Measurements from ENCODE around the gene DMD. TPM values are rescaled to one million over a fixed set of nuclear protein-coding genes. Genes with fewer than 3 reads are reported as not detected.

The DMD gene
- total and polyA plus RNA-seq, 2 experiments from 2014 or later = 73.5 to 90.7 TPM

DNA sequence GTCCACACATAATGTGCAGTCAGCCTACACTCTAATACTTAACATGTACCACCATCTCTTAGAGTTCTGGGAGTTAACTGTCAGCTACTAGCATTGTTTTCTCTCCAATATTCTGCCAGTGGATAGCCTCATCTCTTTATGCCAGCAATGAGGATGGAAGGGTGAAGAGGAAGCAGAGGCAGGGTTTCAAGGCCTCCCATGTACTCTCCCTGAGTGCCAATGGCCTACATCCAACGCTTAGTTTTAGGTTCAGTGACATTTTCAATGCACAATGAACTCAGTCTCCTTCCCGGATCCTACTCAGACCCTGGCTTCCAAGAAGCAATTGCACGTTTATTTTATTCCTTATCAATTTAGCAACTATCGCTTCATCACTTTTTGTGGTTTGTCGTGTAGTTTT is 686.1 kb downstream of the DMD start:
- no peak overlapping the region for H3K4me3 ChIP-seq
- no peaks in the 10 kb centered on the region for H3K4me1 ChIP-seq (ENCODE audit: low read depth)
- TF ChIP-seq, protein P1, sequence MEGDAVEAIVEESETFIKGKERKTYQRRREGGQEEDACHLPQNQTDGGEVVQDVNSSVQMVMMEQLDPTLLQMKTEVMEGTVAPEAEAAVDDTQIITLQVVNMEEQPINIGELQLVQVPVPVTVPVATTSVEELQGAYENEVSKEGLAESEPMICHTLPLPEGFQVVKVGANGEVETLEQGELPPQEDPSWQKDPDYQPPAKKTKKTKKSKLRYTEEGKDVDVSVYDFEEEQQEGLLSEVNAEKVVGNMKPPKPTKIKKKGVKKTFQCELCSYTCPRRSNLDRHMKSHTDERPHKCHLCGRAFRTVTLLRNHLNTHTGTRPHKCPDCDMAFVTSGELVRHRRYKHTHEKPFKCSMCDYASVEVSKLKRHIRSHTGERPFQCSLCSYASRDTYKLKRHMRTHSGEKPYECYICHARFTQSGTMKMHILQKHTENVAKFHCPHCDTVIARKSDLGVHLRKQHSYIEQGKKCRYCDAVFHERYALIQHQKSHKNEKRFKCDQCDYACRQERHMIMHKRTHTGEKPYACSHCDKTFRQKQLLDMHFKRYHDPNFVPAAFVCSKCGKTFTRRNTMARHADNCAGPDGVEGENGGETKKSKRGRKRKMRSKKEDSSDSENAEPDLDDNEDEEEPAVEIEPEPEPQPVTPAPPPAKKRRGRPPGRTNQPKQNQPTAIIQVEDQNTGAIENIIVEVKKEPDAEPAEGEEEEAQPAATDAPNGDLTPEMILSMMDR (IDR thresholded peaks at IDR 0.05; ENCODE audit: low read depth, low read length) = no peak
- H3K27ac ChIP-seq = no peak overlapping the region
- DNase-seq (ENCODE audit: low read depth in 1 of 2, low spot score in 1 of 2) = no peak
- no peaks in the 10 kb centered on the region for H3K9me3 ChIP-seq (ENCODE audit: low read depth)
- no peaks in the 10 kb centered on the region for H3K36me3 ChIP-seq
- H3K27me3 ChIP-seq = no peaks in the 10 kb centered on the region

DNA sequence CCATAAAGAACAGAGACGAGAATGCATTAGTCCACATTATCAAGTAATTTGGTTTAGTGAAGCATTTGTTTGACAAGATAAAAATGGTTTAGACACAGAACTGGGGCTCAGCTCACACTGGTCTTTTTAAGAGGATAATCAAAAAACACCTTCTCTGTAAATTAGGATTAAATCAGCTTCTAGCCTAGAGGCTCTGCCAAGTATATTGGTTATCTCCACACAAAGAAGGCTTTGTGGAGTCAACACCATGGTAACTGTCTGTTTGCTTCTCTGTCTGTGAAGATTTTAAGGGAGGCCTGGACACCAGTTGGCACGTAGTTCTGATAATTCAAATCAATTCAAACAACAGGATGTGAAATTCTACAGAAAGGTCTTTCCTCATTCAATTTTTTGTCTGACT is 687.0 kb downstream of the DMD start:
- Histone ChIP-seq H3K27ac (no peak overlapping the region), H3K36me3 (no peaks in the 10 kb centered on the region), H3K27me3 (no peaks in the 10 kb centered on the region), H3K9me3 (ENCODE audit: low read depth) (no peaks in the 10 kb centered on the region), H3K4me1 (ENCODE audit: low read depth) (no peaks in the 10 kb centered on the region), H3K4me3 (no peak overlapping the region)
- TF ChIP-seq, protein P1 (IDR thresholded peaks at IDR 0.05; ENCODE audit: low read depth, low read length) = no peak
- no peak for DNase-seq (ENCODE audit: low read depth in 1 of 2, low spot score in 1 of 2)

DNA sequence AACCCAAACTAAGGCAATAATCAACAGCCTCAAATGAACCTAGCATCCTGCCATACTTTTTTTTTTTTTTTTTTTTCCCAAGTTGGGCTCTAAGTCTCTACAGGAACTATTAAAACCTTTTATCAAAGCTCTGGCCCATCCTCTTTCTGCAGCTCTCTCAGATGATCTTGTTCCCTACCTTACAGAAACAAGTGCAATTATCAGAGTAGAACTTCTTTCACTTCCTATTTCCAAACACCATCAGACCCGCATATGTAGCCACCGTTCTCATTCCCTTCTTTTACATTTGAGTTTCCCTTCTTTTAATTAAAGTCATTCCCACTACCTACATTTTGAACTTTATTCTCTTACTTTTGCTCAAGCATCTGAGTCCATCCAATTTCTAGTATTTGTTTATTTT is 690.6 kb downstream of the DMD start:
- H3K27ac ChIP-seq = no peak overlapping the region
- H3K36me3 ChIP-seq = no peaks in the 10 kb centered on the region
- H3K4me1 ChIP-seq (ENCODE audit: low read depth) = no peaks in the 10 kb centered on the region
- DNase-seq (ENCODE audit: low read depth in 1 of 2, low spot score in 1 of 2) = no peak
- TF ChIP-seq, protein P1 (IDR thresholded peaks at IDR 0.05; ENCODE audit: low read depth, low read length) = no peak
- no peak overlapping the region for H3K4me3 ChIP-seq
- H3K27me3 ChIP-seq = no peaks in the 10 kb centered on the region
- no peaks in the 10 kb centered on the region for H3K9me3 ChIP-seq (ENCODE audit: low read depth)

DNA sequence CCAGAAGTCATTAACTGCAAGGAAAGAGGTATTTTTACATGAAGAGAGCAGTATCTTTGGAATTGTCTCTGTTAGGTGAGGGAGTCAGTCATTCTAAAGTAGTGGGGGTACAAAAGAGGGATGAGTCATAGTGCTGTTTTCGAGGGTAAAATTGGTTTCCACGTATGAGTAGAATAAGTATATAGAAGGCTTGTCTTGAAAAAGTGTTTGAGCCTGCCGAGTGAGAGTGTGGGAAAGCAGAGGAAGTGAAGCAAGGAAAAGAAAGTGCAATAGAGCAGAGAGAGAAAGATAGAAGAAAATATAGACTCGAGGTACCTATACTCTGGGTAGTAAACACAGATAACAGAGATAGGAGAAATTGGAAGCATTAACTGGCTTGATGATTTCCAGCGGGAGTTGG is 696.4 kb downstream of the DMD start:
- Histone ChIP-seq H3K9me3 (ENCODE audit: low read depth) (no peaks in the 10 kb centered on the region), H3K27ac (no peak overlapping the region), H3K27me3 (no peaks in the 10 kb centered on the region), H3K36me3 (no peaks in the 10 kb centered on the region), H3K4me1 (ENCODE audit: low read depth) (peaks cover 11% of the 10 kb centered on the region), H3K4me3 (no peak overlapping the region)
- DNase-seq (ENCODE audit: low read depth in 1 of 2, low spot score in 1 of 2) = no peak
- TF ChIP-seq, protein P1 (IDR thresholded peaks at IDR 0.05; ENCODE audit: low read depth, low read length) = no peak

DNA sequence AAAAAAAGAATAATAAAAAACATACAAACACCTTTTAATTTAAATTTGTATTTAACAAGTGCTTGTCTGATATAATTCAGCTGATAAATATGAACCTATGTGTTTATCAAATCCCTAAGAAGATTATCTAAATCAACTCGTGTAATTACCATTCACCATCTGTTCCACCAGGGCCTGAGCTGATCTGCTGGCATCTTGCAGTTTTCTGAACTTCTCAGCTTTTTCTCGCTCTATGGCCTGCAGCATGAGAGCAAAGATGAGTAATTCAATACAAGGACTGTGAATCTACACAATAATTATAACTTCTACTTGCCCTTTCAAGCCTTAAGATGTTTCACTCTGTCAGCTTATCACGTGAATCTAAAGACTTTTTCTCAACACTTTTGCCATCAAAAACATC is 709.7 kb downstream of the DMD start:
- no peaks in the 10 kb centered on the region for H3K9me3 ChIP-seq (ENCODE audit: low read depth)
- no peaks in the 10 kb centered on the region for H3K36me3 ChIP-seq
- no peaks in the 10 kb centered on the region for H3K4me1 ChIP-seq (ENCODE audit: low read depth)
- H3K4me3 ChIP-seq = no peak overlapping the region
- no peak for DNase-seq (ENCODE audit: low read depth in 1 of 2, low spot score in 1 of 2)
- TF ChIP-seq, protein P1 (IDR thresholded peaks at IDR 0.05; ENCODE audit: low read depth, low read length) = no peak
- no peaks in the 10 kb centered on the region for H3K27me3 ChIP-seq
- no peak overlapping the region for H3K27ac ChIP-seq

DNA sequence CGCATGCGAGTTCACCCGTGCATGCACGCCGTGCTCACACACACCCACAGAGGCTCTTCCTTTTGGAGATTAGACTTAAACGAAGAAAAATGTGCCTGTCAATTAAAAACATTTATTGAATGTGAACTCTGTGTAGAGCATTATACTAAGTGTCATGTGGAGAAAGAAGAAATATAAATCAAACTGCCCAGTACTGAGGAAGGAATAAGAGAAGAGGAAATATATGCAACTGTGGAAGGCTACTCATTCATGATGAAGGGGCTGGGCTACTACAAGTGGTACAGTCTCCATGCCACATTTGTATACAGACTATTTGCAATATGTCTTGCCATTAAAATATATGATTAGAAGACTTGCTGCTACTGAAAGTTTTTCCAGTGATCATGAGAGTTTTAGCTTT is 714.7 kb downstream of the DMD start:
- Histone ChIP-seq H3K4me3 (no peak overlapping the region), H3K27me3 (no peaks in the 10 kb centered on the region), H3K4me1 (ENCODE audit: low read depth) (no peaks in the 10 kb centered on the region), H3K9me3 (ENCODE audit: low read depth) (no peaks in the 10 kb centered on the region), H3K36me3 (no peaks in the 10 kb centered on the region), H3K27ac (no peak overlapping the region)
- no peak for DNase-seq (ENCODE audit: low read depth in 1 of 2, low spot score in 1 of 2)
- TF ChIP-seq, protein P1 (IDR thresholded peaks at IDR 0.05; ENCODE audit: low read depth, low read length) = no peak

All from cardiac muscle cell (in vitro differentiated cells and primary cell).